SK-N-SH (cell line): Measurements from ENCODE around the gene CCDC60.

Experiments used
- ELF1 ChIP-seq: IDR thresholded peaks from 2 replicates; pipeline ENCODE4 v1.4.0; 2012
- EP300 ChIP-seq, 2 experiments: IDR thresholded peaks; 2 replicates each; pipeline versions ENCODE4 v1.4.0 to v1.6.1; 2012; ENCODE audit warnings: borderline replicate concordance in 1 of 2, low read depth in 1 of 2, low read length in 1 of 2
- EZH2phosphoT487 ChIP-seq: fragments of 200-600 bp; sonication (generic); IDR thresholded peaks from 2 replicates; pipeline ENCODE4 v1.6.1; 2017; ENCODE audit warnings: low read depth, mixed run types, mild to moderate bottlenecking, antibody characterized with exemption, moderate library complexity, borderline replicate concordance
- FOXJ3 ChIP-seq: sonication (generic); formaldehyde crosslinking; IDR thresholded peaks from 2 replicates; pipeline ENCODE4 v1.5.1; 2020; ENCODE audit warnings: mild to moderate bottlenecking, missing genetic modification reagents
- JUND ChIP-seq: IDR thresholded peaks from 2 replicates; pipeline ENCODE4 v1.4.0; 2012
- NFIC ChIP-seq: IDR thresholded peaks from 2 replicates; pipeline ENCODE4 v1.4.0; 2012; ENCODE audit warnings: borderline replicate concordance
- POLR2AphosphoS5 ChIP-seq: IDR thresholded peaks from 2 replicates; pipeline ENCODE4 v1.6.1; 2012; ENCODE audit warnings: low read depth, low read length
- RAD21 ChIP-seq: IDR thresholded peaks from 2 replicates; pipeline ENCODE4 v1.6.1; 2012; ENCODE audit warnings: mild to moderate bottlenecking, low read length
- TAF1 ChIP-seq: IDR thresholded peaks from 2 replicates; pipeline ENCODE4 v1.6.1; 2012; ENCODE audit warnings: low read depth, mild to moderate bottlenecking, low read length, moderate library complexity, borderline replicate concordance
- TF ChIP-seq, protein P1 (sequence below): fragments of 200-600 bp; sonication (generic); IDR thresholded peaks from 2 replicates; pipeline ENCODE4 v1.6.1; 2017; ENCODE audit warnings: antibody characterized with exemption, mild to moderate bottlenecking, moderate library complexity
- TF ChIP-seq, protein P2 (sequence below): fragments of 150-350 bp; IDR thresholded peaks from 2 replicates; pipeline ENCODE4 v1.6.1; 2017; ENCODE audit warnings: antibody characterized with exemption, low read length, low read depth, borderline replicate concordance

DNA sequence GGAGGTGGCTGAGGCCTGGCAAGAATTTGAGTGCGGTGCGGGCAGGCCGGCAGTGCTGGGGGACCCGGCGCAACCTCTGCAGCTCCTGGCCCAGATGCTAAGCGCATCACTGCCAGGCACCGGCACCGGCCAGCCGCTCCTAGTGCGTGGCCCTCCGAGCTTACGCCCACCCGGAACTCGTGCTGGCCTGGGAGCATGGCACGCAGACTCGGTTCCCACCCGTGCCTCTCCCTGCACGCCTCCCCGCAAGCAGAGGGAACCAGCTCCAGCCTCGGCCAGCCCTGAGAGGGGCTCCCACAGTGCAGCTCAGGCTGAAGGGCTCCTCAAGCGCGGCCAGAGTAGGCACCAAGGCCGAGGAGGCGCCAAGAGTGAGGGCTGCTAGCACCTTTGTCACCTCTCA is 63.7 kb downstream of the CCDC60 start:
- TF ChIP-seq ELF1: no peak
- TF ChIP-seq, protein P1, sequence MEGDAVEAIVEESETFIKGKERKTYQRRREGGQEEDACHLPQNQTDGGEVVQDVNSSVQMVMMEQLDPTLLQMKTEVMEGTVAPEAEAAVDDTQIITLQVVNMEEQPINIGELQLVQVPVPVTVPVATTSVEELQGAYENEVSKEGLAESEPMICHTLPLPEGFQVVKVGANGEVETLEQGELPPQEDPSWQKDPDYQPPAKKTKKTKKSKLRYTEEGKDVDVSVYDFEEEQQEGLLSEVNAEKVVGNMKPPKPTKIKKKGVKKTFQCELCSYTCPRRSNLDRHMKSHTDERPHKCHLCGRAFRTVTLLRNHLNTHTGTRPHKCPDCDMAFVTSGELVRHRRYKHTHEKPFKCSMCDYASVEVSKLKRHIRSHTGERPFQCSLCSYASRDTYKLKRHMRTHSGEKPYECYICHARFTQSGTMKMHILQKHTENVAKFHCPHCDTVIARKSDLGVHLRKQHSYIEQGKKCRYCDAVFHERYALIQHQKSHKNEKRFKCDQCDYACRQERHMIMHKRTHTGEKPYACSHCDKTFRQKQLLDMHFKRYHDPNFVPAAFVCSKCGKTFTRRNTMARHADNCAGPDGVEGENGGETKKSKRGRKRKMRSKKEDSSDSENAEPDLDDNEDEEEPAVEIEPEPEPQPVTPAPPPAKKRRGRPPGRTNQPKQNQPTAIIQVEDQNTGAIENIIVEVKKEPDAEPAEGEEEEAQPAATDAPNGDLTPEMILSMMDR: no peak
- no peak for TF ChIP-seq EZH2phosphoT487
- no peak for TF ChIP-seq POLR2AphosphoS5
- TF ChIP-seq, protein P2, sequence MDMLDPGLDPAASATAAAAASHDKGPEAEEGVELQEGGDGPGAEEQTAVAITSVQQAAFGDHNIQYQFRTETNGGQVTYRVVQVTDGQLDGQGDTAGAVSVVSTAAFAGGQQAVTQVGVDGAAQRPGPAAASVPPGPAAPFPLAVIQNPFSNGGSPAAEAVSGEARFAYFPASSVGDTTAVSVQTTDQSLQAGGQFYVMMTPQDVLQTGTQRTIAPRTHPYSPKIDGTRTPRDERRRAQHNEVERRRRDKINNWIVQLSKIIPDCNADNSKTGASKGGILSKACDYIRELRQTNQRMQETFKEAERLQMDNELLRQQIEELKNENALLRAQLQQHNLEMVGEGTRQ: no peak
- no peak for TF ChIP-seq TAF1
- no peak for TF ChIP-seq RAD21
- no peak for TF ChIP-seq NFIC
- TF ChIP-seq EP300 (IDR thresholded peaks at IDR 0.05; ENCODE audit: borderline replicate concordance in 1 of 2, low read depth in 1 of 2, low read length in 1 of 2): no peak
- no peak for TF ChIP-seq JUND
- TF ChIP-seq FOXJ3 (CRISPR knock-in tag): no peak
